ENCODE measurements around the gene ARFGAP2. TPM values are rescaled to one million over a fixed set of nuclear protein-coding genes. Genes with fewer than 3 reads are reported as not detected.

Gene ARFGAP2
- total RNA-seq, 1 donor from 2014 or later: 105 TPM

DNA sequence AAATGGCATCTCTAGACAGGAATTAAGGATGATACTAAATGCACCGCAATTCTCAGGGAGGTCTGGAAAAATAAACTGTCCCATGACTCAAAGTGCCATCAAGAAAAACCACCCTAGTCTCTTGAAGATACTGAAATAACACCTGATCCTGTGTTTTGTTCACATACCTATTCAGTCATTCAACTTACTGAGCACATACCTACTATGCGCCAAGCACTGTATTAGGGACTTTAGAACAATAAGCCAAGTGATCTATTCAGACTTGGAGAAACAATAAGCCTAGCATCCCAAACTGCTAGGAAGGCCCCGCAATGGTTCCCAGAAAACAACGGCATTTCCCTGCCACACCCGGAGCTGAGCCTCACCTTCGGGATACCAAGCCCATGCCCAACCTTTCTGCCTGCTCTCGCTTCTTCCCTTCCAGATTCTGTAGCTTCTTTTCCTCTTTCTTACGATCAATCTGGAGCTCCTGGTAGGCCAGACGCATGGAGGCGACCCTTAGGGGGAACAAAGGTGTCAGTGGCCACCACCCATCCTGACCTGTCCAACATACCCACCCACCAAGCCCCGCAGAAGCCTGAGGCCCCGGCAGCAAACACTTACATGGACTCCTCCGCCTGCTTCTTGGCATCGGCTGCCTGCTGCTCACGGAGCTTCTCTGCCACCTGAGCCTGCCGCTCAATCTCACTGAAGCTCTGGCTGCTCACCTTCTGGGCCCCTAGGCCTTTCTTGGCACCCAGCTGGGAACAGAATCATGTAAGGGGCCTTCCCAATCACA is 5.4 kb downstream of the ARFGAP2 start:
- DNase-seq (ENCODE audit: low spot score): no peak

DNA sequence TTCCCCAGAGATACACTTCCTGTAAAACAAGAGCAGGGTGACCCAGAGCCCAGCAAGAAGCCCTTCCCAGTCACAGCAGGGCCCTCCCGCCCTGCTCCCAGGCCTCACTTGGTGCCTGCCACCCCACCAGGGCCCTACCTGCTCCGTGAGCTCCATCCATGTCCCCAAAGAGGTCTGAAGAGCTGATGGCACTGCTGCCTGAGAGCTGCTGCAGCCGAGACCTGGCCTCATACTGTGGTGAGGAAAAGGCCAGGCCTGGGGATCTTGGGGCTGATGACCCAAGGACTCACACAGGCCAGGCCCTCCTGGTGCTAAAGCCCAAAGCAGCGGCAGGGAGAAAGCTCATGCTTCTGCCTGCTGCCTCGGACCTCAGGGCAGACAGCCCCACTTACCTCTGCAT is 10.3 kb downstream of the ARFGAP2 start:
- no peak for DNase-seq (ENCODE audit: low spot score)

DNA sequence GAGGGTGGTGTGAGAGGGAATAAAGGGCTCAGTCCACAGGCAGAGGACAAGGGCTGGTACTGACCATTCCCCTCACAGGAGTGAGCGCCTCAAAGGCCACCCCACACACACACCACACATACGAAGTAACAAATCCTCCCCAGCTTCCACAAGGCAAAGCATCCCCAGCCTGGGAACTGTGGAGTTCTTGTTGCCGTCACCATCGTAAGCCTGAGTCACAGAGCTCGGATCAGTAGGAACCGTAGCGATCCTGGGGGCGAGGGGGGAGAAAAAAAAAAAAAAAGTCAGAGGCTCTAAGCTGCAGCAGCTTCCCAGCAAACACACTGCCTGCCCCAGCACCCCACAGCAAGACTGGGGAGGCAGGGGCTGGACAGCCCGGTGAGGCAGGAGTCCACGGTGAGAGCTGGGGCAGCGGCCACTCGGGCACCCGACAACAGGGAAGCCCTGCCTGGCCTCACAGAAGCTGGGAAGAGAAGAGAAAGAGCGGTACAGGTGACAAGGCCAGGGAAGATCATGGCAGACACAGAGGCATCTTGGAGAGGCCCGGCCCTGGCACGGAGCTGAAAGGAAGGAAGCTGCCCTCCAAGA is 11.3 kb downstream of the ARFGAP2 start:
- DNase-seq (ENCODE audit: low spot score): no peak

DNA sequence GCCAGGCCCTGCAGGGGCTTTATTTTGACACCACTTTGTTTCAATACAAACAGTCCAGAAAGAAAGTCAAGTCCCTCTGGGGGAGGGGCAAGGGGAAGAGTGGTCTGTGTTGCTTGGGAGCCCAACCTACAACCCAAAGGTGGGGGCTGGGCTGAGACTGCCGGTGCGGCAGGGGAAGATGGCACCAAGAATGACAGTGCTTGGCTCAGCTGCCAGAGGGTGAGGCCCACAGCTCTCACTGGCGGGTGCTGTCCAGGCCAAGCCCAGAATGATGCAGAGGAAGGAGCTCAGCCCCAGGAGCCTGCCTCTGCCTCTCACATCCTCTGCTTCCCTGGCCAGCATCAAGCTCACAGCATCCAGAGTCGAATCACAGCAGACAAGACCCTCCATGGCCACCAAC is 12.4 kb downstream of the ARFGAP2 start:
- DNase-seq (ENCODE audit: low spot score): no peak

DNA sequence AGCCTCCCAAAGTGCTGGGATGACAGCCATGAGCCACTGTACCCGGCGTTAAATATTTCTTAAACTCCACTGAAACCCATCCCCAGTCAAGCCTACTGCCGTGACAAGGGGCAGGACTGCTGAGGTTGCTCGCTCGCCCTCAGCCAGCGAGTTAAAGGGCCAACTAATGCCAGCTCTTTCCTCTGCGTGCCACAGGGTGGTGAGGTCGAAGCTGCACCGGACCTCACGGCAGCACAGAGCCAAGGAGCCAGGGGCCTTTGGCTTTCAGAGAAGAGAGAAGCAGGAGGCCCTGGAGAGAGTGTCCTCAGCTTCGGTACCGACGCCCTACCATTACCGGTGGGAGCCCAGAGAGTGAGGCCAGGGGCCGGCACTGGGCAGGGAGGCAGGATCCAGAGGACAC is 12.8 kb downstream of the ARFGAP2 start:
- no peak for DNase-seq (ENCODE audit: low spot score)

DNA sequence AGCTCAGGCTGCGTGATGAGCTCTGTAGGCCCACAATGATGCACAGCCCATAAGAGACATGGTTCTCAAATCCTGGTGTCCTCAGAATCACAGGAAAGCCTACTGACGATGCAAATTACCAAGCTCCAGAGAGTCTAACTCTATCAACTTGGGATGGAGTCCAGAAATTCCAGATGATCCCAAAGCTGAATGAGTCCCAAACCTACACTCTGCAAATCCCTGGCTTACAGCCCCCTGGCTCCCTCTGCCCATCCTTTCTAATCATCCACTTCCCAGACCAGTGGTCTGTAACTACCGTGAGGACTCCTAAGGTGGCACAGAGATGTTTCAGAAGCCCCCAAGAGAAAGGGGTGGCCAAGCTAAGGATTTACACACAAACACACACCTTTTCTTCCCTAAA is 13.5 kb downstream of the ARFGAP2 start:
- DNase-seq (ENCODE audit: low spot score): no peak

DNA sequence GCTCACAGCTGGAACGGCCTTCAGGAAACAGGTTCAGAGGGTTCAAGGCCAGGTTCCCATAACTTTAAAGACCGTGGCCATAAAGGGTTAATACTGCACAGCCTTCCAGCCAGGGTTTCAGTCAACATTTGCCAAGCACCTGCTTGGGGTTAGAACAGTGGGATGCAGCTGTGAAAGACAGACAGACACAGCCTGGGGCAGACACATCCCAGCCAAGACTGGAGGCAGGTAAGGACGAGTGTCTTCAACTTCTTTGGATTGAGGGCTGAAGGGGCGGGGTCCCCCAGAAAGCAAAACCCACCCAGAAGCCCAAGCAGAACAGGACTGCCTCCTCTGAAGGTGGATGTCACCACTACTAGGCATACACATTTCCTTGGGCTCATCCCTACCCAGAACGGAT is 14.3 kb downstream of the ARFGAP2 start:
- no peak for DNase-seq (ENCODE audit: low spot score)

DNA sequence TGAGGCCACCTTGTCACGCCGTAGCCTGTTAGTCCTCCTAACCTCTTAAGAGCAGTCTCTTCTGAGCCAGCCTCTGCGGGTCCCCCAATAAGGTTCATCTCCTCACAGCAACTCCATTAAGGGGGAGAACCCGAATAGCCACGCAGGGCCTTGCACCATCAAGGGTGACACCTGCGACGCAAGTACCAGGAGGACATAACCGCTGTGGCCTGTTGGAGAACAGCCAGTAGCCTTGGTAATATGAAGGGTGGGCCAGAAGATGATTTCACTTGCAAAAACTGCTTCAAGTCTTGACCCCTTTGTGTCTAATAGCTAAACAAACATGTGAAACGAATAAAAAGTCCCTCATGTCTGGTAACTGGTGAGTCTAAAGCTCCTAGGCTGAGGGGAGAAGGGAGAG is 14.8 kb downstream of the ARFGAP2 start:
- no peak for DNase-seq (ENCODE audit: low spot score)

DNA sequence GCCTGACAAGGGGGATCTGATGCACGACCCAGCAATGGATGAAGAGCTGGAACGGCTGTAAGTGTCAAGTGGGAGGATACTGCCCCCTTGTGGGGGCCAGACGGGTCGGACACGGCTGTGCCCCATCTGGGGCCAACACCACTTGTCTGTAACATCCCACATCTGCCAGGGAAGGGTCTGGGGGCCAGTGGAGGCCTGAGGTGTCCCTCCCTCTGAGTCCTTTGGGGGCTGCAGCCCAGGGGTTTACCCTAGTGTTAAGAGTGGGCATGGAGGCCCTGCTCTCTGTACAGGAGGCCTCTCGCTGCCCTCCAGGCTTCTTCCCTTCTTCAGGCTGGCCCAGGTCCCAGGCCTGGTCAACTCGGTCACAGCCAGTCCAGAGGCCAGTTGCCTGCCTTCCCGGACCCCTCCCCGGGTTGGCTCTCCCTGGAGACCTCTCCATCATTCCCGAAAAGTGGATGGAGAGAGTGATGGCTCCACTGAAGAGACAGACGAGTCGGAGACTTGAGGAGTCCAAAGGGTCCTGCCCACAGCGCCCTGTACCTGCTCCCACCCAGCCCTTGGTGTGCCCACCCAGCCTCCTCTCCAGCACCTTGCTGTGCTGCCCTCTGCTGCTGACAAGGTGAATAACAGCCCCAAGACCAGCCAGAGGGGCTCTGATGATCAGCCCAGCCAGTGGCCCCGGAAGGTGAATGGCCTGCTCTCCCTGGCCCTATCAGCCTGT is 15.4 kb downstream of the ARFGAP2 start:
- DNase-seq (ENCODE audit: low spot score): no peak

DNA sequence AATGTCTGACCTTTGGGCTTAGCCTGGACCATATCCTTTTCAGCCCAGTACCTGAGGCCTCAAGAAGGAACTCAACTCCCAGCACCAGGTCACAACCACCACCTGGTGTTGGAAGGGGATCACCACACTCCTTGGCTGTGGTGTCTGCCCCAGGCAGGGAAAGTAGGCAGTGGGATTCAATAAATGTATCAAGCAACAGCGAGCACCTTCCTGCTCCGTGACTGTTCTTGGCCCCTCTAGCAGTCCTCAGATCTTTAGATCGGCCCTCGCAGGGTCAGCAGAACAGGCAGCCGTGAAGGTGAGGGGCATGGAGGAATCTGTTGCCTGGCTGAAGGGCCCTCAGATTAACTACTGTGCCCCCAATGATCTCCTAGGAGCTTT is 15.9 kb downstream of the ARFGAP2 start:
- no peak for DNase-seq (ENCODE audit: low spot score)

DNA sequence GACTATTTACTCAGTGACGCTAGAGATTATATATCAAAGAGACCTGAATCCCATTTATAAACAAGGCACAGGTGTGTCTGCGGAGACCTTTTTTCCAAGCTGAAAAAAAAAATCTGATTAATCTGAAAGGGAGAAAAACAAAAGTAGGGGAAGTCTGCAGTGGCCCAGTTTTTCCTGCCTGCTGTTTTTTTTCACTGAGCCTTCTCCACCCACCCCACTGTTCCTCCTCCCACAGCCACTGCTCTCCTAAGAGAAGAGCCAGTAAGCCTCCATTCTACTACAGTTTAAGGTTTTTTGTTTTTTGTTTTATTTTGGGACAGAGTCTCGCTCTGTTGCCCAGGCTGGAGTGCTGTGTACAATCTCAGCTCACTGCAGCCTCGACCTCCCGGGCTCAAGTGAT is 18.4 kb downstream of the ARFGAP2 start:
- no peak for DNase-seq (ENCODE audit: low spot score)

DNA sequence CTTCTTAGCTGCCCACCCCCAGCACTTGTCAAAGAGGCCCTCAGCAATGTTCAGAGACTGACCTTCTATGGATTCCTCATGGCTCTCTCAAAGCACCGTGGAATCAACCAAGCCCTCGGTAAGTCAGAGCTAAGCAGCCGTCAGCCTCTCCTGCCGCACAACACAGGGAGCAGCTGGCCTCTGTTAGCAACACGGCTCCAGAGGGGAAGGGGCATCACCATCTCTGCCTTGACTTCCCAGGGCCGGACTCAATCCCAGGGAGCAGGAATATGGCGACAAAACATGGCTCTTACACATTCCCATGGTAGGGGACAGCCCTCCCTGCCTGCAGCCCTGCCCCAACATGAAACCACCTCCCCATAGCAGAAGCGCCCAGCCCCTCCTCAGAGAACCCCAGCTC is 18.9 kb downstream of the ARFGAP2 start:
- DNase-seq (ENCODE audit: low spot score): no peak

DNA sequence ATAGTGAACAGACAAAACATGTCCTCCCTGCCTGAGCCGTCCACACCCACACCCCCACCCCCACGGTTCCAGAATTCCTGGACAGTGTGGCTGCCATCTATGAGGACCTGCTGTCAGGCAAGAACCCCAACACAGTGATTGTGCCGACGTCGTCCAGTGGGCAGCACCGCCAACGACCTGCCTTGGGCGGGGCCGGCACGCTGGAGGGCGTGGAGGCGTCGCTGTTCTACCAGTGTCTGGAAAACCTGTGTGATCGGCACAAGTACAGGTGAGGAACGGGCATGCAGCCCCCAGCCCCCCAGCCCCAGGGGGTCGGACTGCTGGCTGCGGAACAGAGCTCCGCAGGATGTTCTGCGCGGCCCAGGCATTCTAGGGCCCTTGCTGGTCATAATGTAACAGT is 19.7 kb downstream of the ARFGAP2 start:
- no peak for DNase-seq (ENCODE audit: low spot score)

DNA sequence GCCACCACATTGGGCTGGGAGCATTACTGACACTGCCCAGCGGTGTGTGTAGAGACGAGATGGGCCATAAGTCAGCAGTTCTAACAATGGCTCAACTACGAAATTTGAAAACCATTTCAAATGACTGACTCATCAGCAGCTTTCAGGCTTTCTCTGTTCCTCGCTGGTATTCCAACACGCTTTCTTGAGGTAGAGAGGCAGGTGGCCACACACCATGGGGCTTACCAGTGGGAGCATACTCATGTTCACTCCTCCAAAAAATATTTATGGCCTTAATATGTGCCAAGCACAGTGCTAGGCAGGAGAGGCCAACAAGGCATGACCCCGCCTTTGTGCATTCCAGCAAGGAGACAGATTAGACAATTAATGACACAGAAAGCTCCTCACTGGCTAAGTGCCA is 20.3 kb downstream of the ARFGAP2 start:
- no peak for DNase-seq (ENCODE audit: low spot score)

DNA sequence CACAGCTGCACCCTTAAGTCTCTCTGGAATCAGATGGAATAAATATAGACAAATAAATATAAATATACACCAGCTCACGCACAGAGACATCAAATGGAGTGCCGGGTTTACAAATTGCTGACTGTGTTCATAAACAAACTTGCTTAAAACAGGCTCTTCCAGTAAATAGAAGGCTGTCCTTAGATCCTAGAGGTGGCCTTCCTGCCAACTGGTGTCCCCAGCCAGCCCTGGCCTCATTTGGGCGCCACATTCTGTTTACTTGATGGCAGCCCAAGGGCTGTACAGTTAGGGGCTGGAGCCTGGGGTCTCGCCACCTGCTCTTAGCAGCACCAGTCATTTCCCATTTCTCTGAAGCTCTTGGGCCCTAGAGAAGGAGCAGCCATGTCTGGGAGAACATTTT is 20.8 kb downstream of the ARFGAP2 start:
- no peak for DNase-seq (ENCODE audit: low spot score)

DNA sequence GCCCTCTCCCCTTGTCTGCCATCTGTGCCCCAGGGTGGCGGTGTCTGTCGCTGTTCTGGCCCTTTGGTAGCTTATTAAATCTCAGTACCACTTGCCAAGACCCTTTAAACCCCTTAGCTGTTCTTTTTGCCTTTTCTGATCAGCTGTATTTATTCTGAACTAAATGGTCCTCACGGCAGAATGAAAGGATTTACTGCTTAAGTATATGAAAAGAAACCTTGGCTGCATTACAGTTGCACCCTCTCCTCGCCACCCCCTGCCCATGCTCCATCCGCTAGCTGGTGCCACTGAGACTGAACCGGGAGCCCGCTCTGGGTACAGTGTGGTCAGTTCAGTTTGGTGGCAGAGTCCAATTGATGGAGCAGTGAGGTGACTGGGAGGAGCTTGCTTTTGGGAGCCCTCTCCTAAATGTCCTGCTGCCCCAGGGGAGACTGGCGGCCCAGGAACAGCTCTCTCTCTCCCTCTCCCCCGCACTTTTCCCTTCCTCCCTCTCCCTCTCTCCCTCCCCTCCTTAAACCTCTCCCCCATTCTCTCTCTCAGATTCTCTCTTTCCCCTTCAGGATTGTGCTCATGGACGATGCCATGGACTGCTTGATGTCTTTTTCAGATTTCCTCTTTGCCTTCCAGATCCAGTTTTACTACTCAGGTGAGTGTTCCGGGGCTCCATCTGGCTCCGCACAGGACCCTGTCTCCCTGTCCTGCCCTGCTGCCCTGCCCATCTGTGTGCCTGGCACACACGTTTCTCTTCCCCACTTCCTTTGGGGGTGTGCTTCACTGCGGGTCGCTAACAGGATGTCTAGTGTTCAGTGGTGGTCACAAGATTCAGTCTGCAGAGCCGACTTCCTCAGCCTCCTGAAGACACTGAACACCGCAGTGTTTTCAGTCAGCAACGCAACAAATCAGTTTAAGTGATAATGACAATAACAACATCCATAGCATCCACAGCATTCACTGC is 21.8 kb downstream of the ARFGAP2 start:
- DNase-seq (ENCODE audit: low spot score): no peak

DNA sequence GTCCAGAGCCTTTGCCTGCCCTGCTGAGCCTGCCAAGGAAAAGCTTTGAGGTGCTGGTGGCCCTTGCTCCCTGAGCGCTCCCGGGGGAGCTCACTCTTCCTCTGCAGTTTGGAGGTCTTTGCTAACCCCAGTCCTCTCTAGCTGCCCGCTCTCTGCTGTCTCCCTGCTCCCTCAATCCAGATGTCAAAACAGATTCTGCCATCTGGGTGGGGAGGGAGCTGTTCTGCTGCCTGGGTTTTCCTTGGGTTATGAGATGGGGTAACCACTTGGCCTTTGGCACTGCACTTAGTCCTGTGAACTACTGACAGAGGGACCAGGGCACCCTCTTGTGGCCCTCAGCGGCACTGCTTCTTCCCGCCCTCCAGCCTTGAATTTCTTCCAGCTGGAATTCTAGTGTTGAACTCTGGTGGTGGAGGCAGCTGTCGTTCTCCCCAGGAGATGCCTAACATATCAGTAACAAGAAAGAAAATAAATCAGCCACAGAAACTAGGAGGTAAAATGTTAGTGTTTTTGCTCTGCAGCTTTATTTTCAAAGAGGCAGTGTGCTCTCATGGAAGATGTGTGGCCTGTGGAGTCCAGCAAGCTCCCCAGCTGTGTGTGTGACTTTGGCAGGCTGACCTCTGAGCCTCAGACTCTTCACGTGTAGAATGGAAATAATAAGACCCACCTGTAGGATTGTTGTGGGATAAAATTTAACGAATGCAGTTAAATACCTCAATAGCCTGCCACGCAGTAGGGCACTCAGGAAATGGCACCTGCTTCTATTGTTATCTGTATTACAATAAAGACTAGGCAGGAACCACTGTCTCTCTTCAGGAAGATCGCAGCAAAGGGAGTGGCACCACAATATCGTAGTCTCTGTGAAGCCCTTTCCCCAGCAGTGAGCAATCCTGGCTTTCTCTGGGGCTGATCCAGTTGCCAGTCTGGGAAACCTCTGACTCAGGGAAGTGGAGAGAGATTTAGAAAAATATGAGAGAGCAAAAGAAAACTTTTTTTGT is 23.4 kb downstream of the ARFGAP2 start:
- peak; percentile 78 for DNase-seq (ENCODE audit: low spot score)

DNA sequence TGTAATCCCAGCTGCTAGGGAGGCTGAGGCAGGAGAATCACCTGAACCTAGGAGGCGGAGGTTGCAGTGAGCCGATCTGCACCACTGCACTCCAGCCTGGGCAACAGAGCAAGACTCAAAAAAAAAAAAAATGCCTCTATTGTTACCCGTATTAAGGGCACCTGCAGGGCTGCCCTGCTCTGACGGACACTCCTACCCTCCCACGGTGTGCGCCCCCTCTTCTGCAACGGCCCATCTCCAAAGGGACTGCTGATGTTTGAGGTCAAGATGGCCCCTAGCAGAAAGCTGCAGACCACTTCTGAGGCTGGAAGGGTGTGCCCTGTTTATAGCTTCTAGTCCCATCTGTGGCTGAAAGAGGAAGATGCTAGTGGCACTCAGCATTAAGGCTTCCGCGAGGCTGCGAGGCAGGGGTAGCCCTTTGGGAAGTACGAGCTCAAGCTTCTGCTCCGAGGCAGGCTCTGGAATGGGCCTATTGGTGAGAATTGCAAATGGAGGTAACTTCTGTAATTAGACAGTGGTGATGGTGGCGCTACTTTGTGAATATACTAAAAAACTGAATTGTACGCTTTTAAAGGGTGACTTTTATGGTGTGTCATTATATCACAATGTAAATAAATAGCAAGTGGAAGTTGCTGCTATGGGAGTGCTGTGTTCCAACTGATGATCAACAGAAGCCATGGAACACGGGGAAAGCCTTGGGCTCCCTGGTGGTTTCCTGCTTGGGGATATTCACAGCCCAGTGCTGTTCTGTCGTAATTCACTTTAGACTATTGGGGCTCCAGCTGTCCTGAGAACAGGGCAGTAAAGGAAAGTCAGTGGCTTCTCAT is 24.3 kb downstream of the ARFGAP2 start:
- DNase-seq (ENCODE audit: low spot score): no peak

DNA sequence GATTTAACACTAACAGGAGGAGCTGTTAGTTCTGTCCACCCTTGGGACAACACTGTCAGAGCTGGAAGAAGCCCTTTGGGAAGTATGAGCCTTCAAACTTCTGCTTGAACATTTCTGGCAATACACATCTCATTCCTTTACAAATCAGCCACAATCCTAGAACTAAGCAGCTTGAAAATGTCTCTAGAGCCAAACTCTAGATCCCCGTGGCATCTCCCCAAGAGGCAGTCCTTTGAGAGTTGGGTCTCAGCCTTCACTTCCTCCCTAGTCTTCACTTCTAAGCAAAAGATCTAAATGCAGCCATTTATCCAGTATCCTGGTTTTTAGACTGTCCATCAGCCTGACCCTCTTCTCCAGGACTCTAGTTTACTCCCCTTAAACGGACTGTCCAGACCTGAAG is 26.9 kb downstream of the ARFGAP2 start:
- DNase-seq (ENCODE audit: low spot score): no peak

Data from ureter (tissue), 1 donor.